ENCODE data around the gene NANOS2. TPM values are rescaled to one million over a fixed set of nuclear protein-coding genes. Genes with fewer than 3 reads are reported as not detected.

The NANOS2 gene
- total and polyA plus RNA-seq, 9 of the 15 experiments (the other 6 are each of a cell fraction or from before 2014, with no cell fraction given), result not detected

DNA sequence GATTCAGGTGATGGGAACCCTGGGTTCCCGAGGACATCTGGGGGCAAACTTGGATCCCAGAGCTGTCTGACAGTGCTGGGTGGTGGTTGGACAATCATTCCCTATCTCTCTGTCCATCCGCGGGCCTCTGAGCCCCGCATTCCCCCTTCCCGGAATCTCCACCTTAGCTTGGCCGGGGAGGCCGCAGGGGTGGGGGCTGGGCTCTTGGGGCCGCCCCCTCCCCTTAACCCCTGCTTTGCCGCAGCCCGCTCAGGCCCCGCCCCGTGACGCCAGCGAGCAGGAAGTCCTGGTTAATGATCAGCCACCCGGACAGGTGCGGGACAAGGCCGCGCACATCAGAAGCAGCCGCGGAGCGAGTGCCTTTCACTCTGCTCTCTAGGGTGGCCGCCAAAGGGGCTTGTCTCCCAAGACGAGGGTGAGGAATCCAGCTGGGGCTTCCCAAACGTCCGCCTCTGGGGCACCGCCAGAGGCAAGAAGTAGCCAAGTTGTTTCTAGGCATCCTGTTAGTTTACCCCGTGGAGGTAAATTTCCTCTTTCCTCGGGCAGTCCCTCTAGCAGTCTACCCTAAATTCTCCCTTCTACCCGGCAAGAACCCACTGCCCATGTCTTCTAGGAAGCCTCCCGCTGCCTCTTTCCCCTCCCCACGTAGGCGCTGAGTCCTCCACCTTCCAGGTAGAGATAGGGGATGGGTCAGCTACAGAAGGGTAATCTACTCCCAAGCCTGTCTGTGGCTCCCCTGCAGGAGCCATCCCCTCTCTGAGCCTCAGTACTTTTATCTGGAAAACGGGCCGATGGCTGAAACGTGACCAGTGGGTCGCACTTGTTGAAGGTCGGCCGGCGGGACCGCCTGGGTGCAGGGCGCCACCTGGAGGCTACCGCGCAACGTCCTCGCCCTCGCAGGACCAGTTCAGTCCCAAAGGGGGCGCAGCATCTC is 31.7 kb downstream of the NANOS2 start (continued):
- TF ChIP-seq TCF7 (IDR thresholded peaks at IDR 0.05; ENCODE audit: borderline replicate concordance) (no peak), BHLHE40 (IDR thresholded peaks at IDR 0.05; ENCODE audit: low read length) (peak; percentile 99), ZNF551 (CRISPR knock-in tag; IDR thresholded peaks at IDR 0.05) (no peak), ELF2 (CRISPR knock-in tag; IDR thresholded peaks at IDR 0.05) (no peak; the same call in 1 of the 2 replicates), HDAC8 (tag; IDR thresholded peaks at IDR 0.05) (no peak), HMGN3 (IDR thresholded peaks at IDR 0.05; ENCODE audit: borderline replicate concordance, extremely low read depth, insufficient read length, low read depth, low read length) (peak; percentile 51), ZNF764 (CRISPR knock-in tag; IDR thresholded peaks at IDR 0.05; ENCODE audit: low read depth) (no peak), MAZ (CRISPR knock-in tag; conservative IDR thresholded peaks at IDR 0.05 in 1 of 2, IDR thresholded peaks at IDR 0.05 in 1 of 2) (peak; percentile 69 to 84), FOXJ3 (CRISPR knock-in tag; IDR thresholded peaks at IDR 0.05) (no peak), ZNF584 (CRISPR knock-in tag; IDR thresholded peaks at IDR 0.05; ENCODE audit: low read depth) (no peak), RFX7 (CRISPR knock-in tag; IDR thresholded peaks at IDR 0.05) (no peak), SMARCC2 (IDR thresholded peaks at IDR 0.05; ENCODE audit: low read depth) (0 out of 2 replicates have a peak, but pooled peaks have one; percentile 25), FOSL1 (tag; conservative IDR thresholded peaks at IDR 0.05) (peak; percentile 38; the same call in 1 of the 2 replicates), PHF20 (IDR thresholded peaks at IDR 0.05; ENCODE audit: partially characterized antibody) (peak; percentile 85), HNRNPLL (IDR thresholded peaks at IDR 0.05; ENCODE audit: low read depth, low read length, poor library complexity, severe bottlenecking) (no peak), NCOA2 (IDR thresholded peaks at IDR 0.05; ENCODE audit: partially characterized antibody in 2 of 2) (no peak), XRCC4 (IDR thresholded peaks at IDR 0.05; ENCODE audit: extremely low read depth, insufficient read depth, insufficient read length) (no peak), ZNF316 (IDR thresholded peaks at IDR 0.05) (no peak), ZNF431 (CRISPR knock-in tag; IDR thresholded peaks at IDR 0.05) (no peak), MAFF (IDR thresholded peaks at IDR 0.05; ENCODE audit: low read length) (no peak), ZNF274 (IDR thresholded peaks at IDR 0.05; ENCODE audit: borderline replicate concordance, low read depth, low read length) (no peak)
- TF ChIP-seq, protein P1, sequence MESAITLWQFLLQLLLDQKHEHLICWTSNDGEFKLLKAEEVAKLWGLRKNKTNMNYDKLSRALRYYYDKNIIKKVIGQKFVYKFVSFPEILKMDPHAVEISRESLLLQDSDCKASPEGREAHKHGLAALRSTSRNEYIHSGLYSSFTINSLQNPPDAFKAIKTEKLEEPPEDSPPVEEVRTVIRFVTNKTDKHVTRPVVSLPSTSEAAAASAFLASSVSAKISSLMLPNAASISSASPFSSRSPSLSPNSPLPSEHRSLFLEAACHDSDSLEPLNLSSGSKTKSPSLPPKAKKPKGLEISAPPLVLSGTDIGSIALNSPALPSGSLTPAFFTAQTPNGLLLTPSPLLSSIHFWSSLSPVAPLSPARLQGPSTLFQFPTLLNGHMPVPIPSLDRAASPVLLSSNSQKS (CRISPR knock-in tag; IDR thresholded peaks at IDR 0.05), result no peak
- TF ChIP-seq, protein P2, sequence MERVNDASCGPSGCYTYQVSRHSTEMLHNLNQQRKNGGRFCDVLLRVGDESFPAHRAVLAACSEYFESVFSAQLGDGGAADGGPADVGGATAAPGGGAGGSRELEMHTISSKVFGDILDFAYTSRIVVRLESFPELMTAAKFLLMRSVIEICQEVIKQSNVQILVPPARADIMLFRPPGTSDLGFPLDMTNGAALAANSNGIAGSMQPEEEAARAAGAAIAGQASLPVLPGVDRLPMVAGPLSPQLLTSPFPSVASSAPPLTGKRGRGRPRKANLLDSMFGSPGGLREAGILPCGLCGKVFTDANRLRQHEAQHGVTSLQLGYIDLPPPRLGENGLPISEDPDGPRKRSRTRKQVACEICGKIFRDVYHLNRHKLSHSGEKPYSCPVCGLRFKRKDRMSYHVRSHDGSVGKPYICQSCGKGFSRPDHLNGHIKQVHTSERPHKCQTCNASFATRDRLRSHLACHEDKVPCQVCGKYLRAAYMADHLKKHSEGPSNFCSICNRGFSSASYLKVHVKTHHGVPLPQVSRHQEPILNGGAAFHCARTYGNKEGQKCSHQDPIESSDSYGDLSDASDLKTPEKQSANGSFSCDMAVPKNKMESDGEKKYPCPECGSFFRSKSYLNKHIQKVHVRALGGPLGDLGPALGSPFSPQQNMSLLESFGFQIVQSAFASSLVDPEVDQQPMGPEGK (CRISPR knock-in tag; IDR thresholded peaks at IDR 0.05; ENCODE audit: borderline replicate concordance), result no peak

Measured in K562 (cell line).